Osteoblast (primary cell): ENCODE measurements around the gene UGT3A1. TPM values are rescaled to one million over a fixed set of nuclear protein-coding genes. Genes with fewer than 3 reads are reported as not detected.

Experiments
- DNase-seq: peaks from one replicate; pipeline ENCODE4 v3.0.0; 2011; ENCODE audit warnings: low spot score, mixed read lengths; ENCODE audit not compliant: insufficient read length; ENCODE audit errors: missing footprints
- H2AFZ ChIP-seq: 2 replicates; pipeline ENCODE4 v1.6.0; 2011; ENCODE audit warnings: mild to moderate bottlenecking, low read length
- H3K27ac ChIP-seq: 2 replicates; pipeline ENCODE4 v1.5.1; 2011; ENCODE audit warnings: mild to moderate bottlenecking, low read depth, low read length, moderate library complexity
- H3K27me3 ChIP-seq: 2 replicates; pipeline ENCODE4 v1.6.0; 2012; ENCODE audit warnings: mild to moderate bottlenecking, control low read depth, inconsistent platforms, low read length, moderate library complexity; ENCODE audit not compliant: insufficient read depth
- H3K36me3 ChIP-seq: 2 replicates; pipeline ENCODE4 v1.5.1; 2011; ENCODE audit warnings: mild to moderate bottlenecking, low read length, control low read depth, moderate library complexity; ENCODE audit not compliant: insufficient read depth
- H3K4me1 ChIP-seq: 2 replicates; pipeline ENCODE4 v1.5.1; 2011; ENCODE audit warnings: mild to moderate bottlenecking, low read length, control low read depth, moderate library complexity; ENCODE audit not compliant: insufficient read depth
- H3K4me2 ChIP-seq: 2 replicates; pipeline ENCODE4 v1.6.0; 2011; ENCODE audit warnings: mild to moderate bottlenecking, low read length; ENCODE audit not compliant: insufficient read depth
- H3K4me3 ChIP-seq: fragments of 200-600 bp; sonication (generic); 3 replicates; pipeline ENCODE4 v1.5.1; 2012; ENCODE audit warnings: mild to moderate bottlenecking, low read length, inconsistent platforms; ENCODE audit not compliant: insufficient read depth
- H3K79me2 ChIP-seq: 2 replicates; pipeline ENCODE4 v1.6.0; 2012; ENCODE audit warnings: mild to moderate bottlenecking, low read length, control low read depth, inconsistent platforms; ENCODE audit not compliant: insufficient read depth
- H3K9me3 ChIP-seq: 2 replicates; pipeline ENCODE4 v1.5.1; 2011; ENCODE audit warnings: low read depth, low read length, control low read depth
- H4K20me1 ChIP-seq: 2 replicates; pipeline ENCODE4 v1.6.0; 2012; ENCODE audit warnings: mild to moderate bottlenecking, low read length, control low read depth; ENCODE audit not compliant: insufficient read depth
- CTCF ChIP-seq: IDR thresholded peaks from 2 replicates; pipeline ENCODE4 v1.5.1; 2011; ENCODE audit warnings: mild to moderate bottlenecking, low read depth, low read length, moderate library complexity; ENCODE audit errors: extremely low read depth
- total RNA-seq: library from RNA; depleted of rRNA; stranded (reverse); fragments of >200 nt; gene quantifications from 2 replicates; pipeline ENCODE4 v1.2.3, GENCODE V29; 2012

Gene UGT3A1
- total RNA-seq, 1 donor, result not detected

DNA sequence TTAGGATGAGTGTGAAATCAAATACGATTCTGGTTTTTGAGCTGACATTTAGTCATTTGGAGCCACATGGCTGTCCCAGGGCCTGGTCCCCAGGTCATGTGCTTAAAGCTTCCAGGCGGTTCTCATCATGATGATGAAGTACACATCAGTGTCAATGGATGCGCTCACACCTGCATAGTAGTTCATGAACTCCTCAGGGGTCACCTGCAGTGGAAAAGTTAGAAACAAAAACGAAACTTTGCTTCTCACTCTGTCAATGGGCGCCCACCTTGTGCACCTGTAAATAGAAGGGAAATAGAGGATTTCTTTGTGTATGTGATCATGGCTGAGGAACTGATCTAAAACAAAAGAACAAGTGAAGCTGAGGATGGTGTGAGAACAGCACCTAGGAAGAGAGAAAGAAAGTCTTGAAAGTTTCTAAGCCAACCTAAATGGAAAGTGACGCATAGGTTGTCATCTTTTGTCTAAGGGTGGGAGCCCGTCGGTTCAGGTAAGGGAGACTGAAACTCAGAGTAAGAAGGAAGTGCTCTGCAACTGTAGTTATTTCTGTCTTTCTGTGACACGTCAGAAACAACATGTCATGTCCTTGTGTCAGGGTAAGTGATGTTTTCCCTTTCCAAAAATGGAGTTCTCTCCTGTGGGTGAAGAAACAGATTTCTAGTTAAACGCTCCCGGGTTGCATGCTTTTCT lies 86.6 kb downstream of the UGT3A1 start:
- Histone ChIP-seq H3K36me3 (no peaks in the 10 kb centered on the region), H3K4me3 (no peak overlapping the region), H2AFZ (no peak overlapping the region), H3K79me2 (no peaks in the 10 kb centered on the region), H3K27me3 (no peaks in the 10 kb centered on the region), H4K20me1 (no peaks in the 10 kb centered on the region), H3K9me3 (no peaks in the 10 kb centered on the region), H3K4me2 (no peak overlapping the region), H3K27ac (no peak overlapping the region), H3K4me1 (no peaks in the 10 kb centered on the region)
- no peak for TF ChIP-seq CTCF
- no peak for DNase-seq

GRCh38 chr5:35903631-35904203 lies 87.5 kb downstream of the UGT3A1 start:
- Histone ChIP-seq H4K20me1 (no peaks in the 10 kb centered on the region), H2AFZ (no peak overlapping the region), H3K36me3 (no peaks in the 10 kb centered on the region), H3K4me3 (no peak overlapping the region), H3K4me2 (no peak overlapping the region), H3K27ac (no peak overlapping the region), H3K79me2 (no peaks in the 10 kb centered on the region), H3K27me3 (no peaks in the 10 kb centered on the region), H3K4me1 (peaks cover 3% of the 10 kb centered on the region), H3K9me3 (no peaks in the 10 kb centered on the region)
- TF ChIP-seq CTCF, result no peak
- no peak for DNase-seq

GRCh38 chr5:35902046-35902672 lies 89.0 kb downstream of the UGT3A1 start:
- Histone ChIP-seq H3K79me2 (no peaks in the 10 kb centered on the region), H3K27ac (no peak overlapping the region), H3K4me3 (no peak overlapping the region), H3K9me3 (no peaks in the 10 kb centered on the region), H3K4me2 (no peak overlapping the region), H3K27me3 (no peaks in the 10 kb centered on the region), H2AFZ (no peak overlapping the region), H3K4me1 (peaks cover 3% of the 10 kb centered on the region), H3K36me3 (no peaks in the 10 kb centered on the region), H4K20me1 (no peaks in the 10 kb centered on the region)
- TF ChIP-seq CTCF, result no peak
- no peak for DNase-seq

Other genes with a start within 250 kb of the UGT3A1 start
- 2.2 and 2.7 TPM in 2 replicates for gene IL7R, start 134.5 kb downstream of the UGT3A1 start, total RNA-seq
- not detected in 2 replicates for gene CAPSL, start 52.8 kb downstream of the UGT3A1 start, total RNA-seq
- under 0.01 TPM in 1 of 2 replicates, not detected in the other for gene UGT3A2, start 75.5 kb upstream of the UGT3A1 start, total RNA-seq
- 11.5 and 13.8 TPM in 2 replicates for gene LMBRD2, start 160.5 kb upstream of the UGT3A1 start, total RNA-seq
- 17.7 and 20.6 TPM in 2 replicates for gene SKP2, start 160.7 kb upstream of the UGT3A1 start, total RNA-seq